A549 (cell line): Measurements from ENCODE around the gene LAMTOR4. TPM values are rescaled to one million over a fixed set of nuclear protein-coding genes. Genes with fewer than 3 reads are reported as not detected.

Experiments
- ATAC-seq, 2 experiments: fragments of 200-7000 bp in 1 of 2; fragments of >200 bp in 1 of 2; cut with Nextera tagmentation in 1 of 2; cut with Tn5 transposase in 1 of 2; 3 replicates each; pipeline versions ENCODE4 v1.8.0 to v1.9.1; 2018 to 2020; ENCODE audit warnings: mild to moderate bottlenecking in 1 of 2, moderate library complexity in 1 of 2
- CTCF ChIA-PET: fragments of 300-600 bp; sonication (Branson Sonifier 250); formaldehyde crosslinking; extraction: SDS; loops from one replicate; lab custom pipeline; 2021; ENCODE audit warnings: antibody characterized with exemption, inconsistent platforms; lab: Yijun Ruan, JAX
- POLR2A ChIA-PET: fragments of 350-600 bp; formaldehyde crosslinking; extraction: SDS; loops from one replicate; lab custom pipeline; 2021; ENCODE audit warnings: antibody characterized with exemption, inconsistent platforms; lab: Yijun Ruan, JAX
- DNase-seq, 2 experiments: peaks; one replicate each; pipeline versions ENCODE4 v3.0.0 to v3.0.0-alpha.2; 2011 to 2016; ENCODE audit warnings: low read depth in 1 of 2, low spot score in 1 of 2
- FAIRE-seq: peaks from 2 replicates; lab custom pipeline; 2011; peaks lifted over from hg19 to GRCh38; lab: Jason Lieb, UNC
- H3K27ac ChIP-seq, 2 experiments: fragments of >200 bp; sonication (Bioruptor Twin); formaldehyde crosslinking; 3 replicates each; pipeline ENCODE4 v1.5.1; 2016 to 2017
- H3K4me1 ChIP-seq: fragments of >200 bp; sonication (Bioruptor Twin); formaldehyde crosslinking; 3 replicates; pipeline ENCODE4 v1.6.1; 2016
- H3K4me2 ChIP-seq: fragments of >200 bp; sonication (Bioruptor Twin); formaldehyde crosslinking; 3 replicates; pipeline ENCODE4 v1.6.1; 2016
- H3K4me3 ChIP-seq: fragments of >200 bp; sonication (Bioruptor Twin); formaldehyde crosslinking; 3 replicates; pipeline ENCODE4 v1.5.1; 2016
- H3K9me3 ChIP-seq: fragments of >200 bp; sonication (Bioruptor Twin); formaldehyde crosslinking; 3 replicates; pipeline ENCODE4 v1.6.1; 2016
- BCL3 ChIP-seq: fragments of >200 bp; sonication (Bioruptor Twin); formaldehyde crosslinking; IDR thresholded peaks from 3 replicates; pipeline ENCODE4 v1.6.1; 2016
- CBX8 ChIP-seq: fragments of 200-600 bp; sonication (generic); IDR thresholded peaks from 2 replicates; pipeline ENCODE4 v1.6.1; 2016
- CEBPB ChIP-seq, 2 experiments: fragments of >200 bp in 1 of 2; sonication (Bioruptor Twin) in 1 of 2; formaldehyde crosslinking in 1 of 2; IDR thresholded peaks; 2 replicates each; pipeline ENCODE4 v1.6.1; 2012 to 2016
- CHD4 ChIP-seq: fragments of 200-600 bp; sonication (generic); IDR thresholded peaks from 2 replicates; pipeline ENCODE4 v1.6.1; 2016; ENCODE audit warnings: antibody characterized with exemption, mild to moderate bottlenecking, borderline replicate concordance
- CTCF ChIP-seq: fragments of >200 bp; sonication (Bioruptor Twin); formaldehyde crosslinking; IDR thresholded peaks from 3 replicates; pipeline ENCODE4 v1.5.1; 2016
- ELK1 ChIP-seq: fragments of 150-350 bp; IDR thresholded peaks from 2 replicates; pipeline ENCODE4 v1.6.1; 2014; ENCODE audit warnings: low read depth, mild to moderate bottlenecking, low read length
- EP300 ChIP-seq, 2 experiments: fragments of >200 bp; sonication (Bioruptor Twin); formaldehyde crosslinking; IDR thresholded peaks; 2 replicates in 1 of 2; 3 replicates in 1 of 2; pipeline ENCODE4 v1.6.1; 2016 to 2017
- ESRRA ChIP-seq: fragments of 150-350 bp; IDR thresholded peaks from 2 replicates; pipeline ENCODE4 v1.6.1; 2014; ENCODE audit warnings: mild to moderate bottlenecking, low read length, borderline replicate concordance
- FOSB ChIP-seq: fragments of 250-450 bp; sonication (Bioruptor Pico); IDR thresholded peaks from 2 replicates; pipeline ENCODE4 v1.5.0; 2020; ENCODE audit warnings: mild to moderate bottlenecking, moderate library complexity
- HDAC2 ChIP-seq: fragments of 200-600 bp; sonication (generic); IDR thresholded peaks from 2 replicates; pipeline ENCODE4 v1.6.1; 2016
- HEYL ChIP-seq: fragments of 250-450 bp; sonication (Bioruptor Pico); IDR thresholded peaks from 2 replicates; pipeline ENCODE4 v1.8.0; 2021; ENCODE audit warnings: mild to moderate bottlenecking, moderate library complexity
- HOXB13 ChIP-seq: fragments of 250-450 bp; sonication (Bioruptor Pico); IDR thresholded peaks from 2 replicates; pipeline ENCODE4 v1.5.0; 2020; ENCODE audit warnings: low read depth, mild to moderate bottlenecking, moderate library complexity
- JUN ChIP-seq, 2 experiments: fragments of >200 bp; sonication (Bioruptor Twin); formaldehyde crosslinking; IDR thresholded peaks; 2 replicates in 1 of 2; 3 replicates in 1 of 2; pipeline ENCODE4 v1.6.1; 2016 to 2017
- KDM5A ChIP-seq: fragments of 200-600 bp; sonication (generic); IDR thresholded peaks from 2 replicates; pipeline ENCODE4 v1.6.1; 2016; ENCODE audit warnings: antibody characterized with exemption, mild to moderate bottlenecking
- MAFK ChIP-seq: fragments of 450-650 bp; IDR thresholded peaks from 2 replicates; pipeline ENCODE4 v1.6.1; 2014; ENCODE audit not compliant: partially characterized antibody
- MAZ ChIP-seq: fragments of 150-350 bp; IDR thresholded peaks from 2 replicates; pipeline ENCODE4 v1.6.1; 2014; ENCODE audit warnings: antibody characterized with exemption, low read depth, low read length, borderline replicate concordance
- MYC ChIP-seq: IDR thresholded peaks from 2 replicates; pipeline ENCODE4 v1.6.1; 2012; ENCODE audit warnings: mild to moderate bottlenecking, inconsistent platforms, low read length, improper control_type of control experiment, borderline replicate concordance
- NFE2L2 ChIP-seq: fragments of 150-350 bp; conservative IDR thresholded peaks from 2 replicates; pipeline ENCODE4 v1.6.1; 2014; ENCODE audit warnings: low read length
- NPAS2 ChIP-seq: fragments of 250-450 bp; sonication (Bioruptor Pico); IDR thresholded peaks from 2 replicates; pipeline ENCODE4 v1.8.0; 2022; ENCODE audit warnings: mild to moderate bottlenecking, moderate library complexity, borderline replicate concordance
- PBX3 ChIP-seq: IDR thresholded peaks from 2 replicates; pipeline ENCODE4 v1.6.1; 2012
- PHF8 ChIP-seq: fragments of 200-600 bp; sonication (generic); IDR thresholded peaks from 2 replicates; pipeline ENCODE4 v1.6.1; 2016; ENCODE audit warnings: low read depth, mild to moderate bottlenecking, antibody characterized with exemption, moderate library complexity, borderline replicate concordance
- POLR2A ChIP-seq: IDR thresholded peaks from 2 replicates; pipeline ENCODE4 v1.6.1; 2012; ENCODE audit warnings: mild to moderate bottlenecking, low read length
- RAD21 ChIP-seq, 2 experiments: fragments of >200 bp in 1 of 2; sonication (Bioruptor Twin) in 1 of 2; formaldehyde crosslinking in 1 of 2; IDR thresholded peaks in 1 of 2; conservative IDR thresholded peaks in 1 of 2; 2 replicates in 1 of 2; 3 replicates in 1 of 2; pipeline ENCODE4 v1.6.1; 2012 to 2018; ENCODE audit warnings: inconsistent platforms in 1 of 2
- RARB ChIP-seq: fragments of 250-450 bp; sonication (Bioruptor Pico); IDR thresholded peaks from 2 replicates; pipeline ENCODE4 v1.8.0; 2021; ENCODE audit warnings: mild to moderate bottlenecking, moderate library complexity
- RNF2 ChIP-seq: fragments of 200-600 bp; sonication (generic); IDR thresholded peaks from 2 replicates; pipeline ENCODE4 v1.6.1; 2016; ENCODE audit warnings: low read depth, mild to moderate bottlenecking, antibody characterized with exemption, moderate library complexity, borderline replicate concordance
- SREBF2 ChIP-seq: fragments of 450-650 bp; IDR thresholded peaks from 2 replicates; pipeline ENCODE4 v1.6.1; 2014; ENCODE audit warnings: mild to moderate bottlenecking, moderate library complexity
- TP53 ChIP-seq: fragments of 250-450 bp; sonication (Bioruptor Pico); IDR thresholded peaks from 2 replicates; pipeline ENCODE4 v1.5.0; 2021; ENCODE audit warnings: mild to moderate bottlenecking, moderate library complexity
- USF2 ChIP-seq: fragments of 450-650 bp; IDR thresholded peaks from 2 replicates; pipeline ENCODE4 v1.6.1; 2014; ENCODE audit warnings: antibody characterized with exemption
- ZC3H11A ChIP-seq: fragments of 450-650 bp; IDR thresholded peaks from 2 replicates; pipeline ENCODE4 v1.6.1; 2014; ENCODE audit warnings: antibody characterized with exemption, mild to moderate bottlenecking
- ZNF302 ChIP-seq: fragments of 250-450 bp; sonication (Bioruptor Pico); IDR thresholded peaks from 2 replicates; pipeline ENCODE4 v1.9.0; 2021; ENCODE audit warnings: inconsistent platforms, mild to moderate bottlenecking, moderate library complexity
- ZSCAN20 ChIP-seq: fragments of 250-450 bp; sonication (Bioruptor Pico); IDR thresholded peaks from 2 replicates; pipeline ENCODE4 v1.8.0; 2022; ENCODE audit warnings: mild to moderate bottlenecking, moderate library complexity
- WGBS: methylation state at CpG from one replicate; pipeline ENCODE4 v1.1.6; 2017; ENCODE audit errors: missing lambda C conversion rate; 5-methylcytosine and 5-hydroxymethylcytosine counted together
- polyA minus RNA-seq: library from RNA; depleted of rRNA, polyadenylated mRNA; stranded (reverse); fragments of >200 nt; gene quantifications from 2 replicates; pipeline ENCODE4 v1.2.3, GENCODE V29; 2011; rRNA and poly(A)+ RNA removed
- polyA plus RNA-seq, 4 experiments: library from polyadenylated mRNA; depleted of rRNA in 3 of 4; stranded (reverse); fragments of >200 nt; fragmentation: RNase III in 1 of 4; extraction: RNeasy Plus Mini Kit Qiagen cat#74134 plus additional on column Dnase treatment in 1 of 4; gene quantifications; 2 replicates in 3 of 4; 3 replicates in 1 of 4; pipeline ENCODE4 v1.2.3, GENCODE V29; 2011 to 2017
- TF ChIP-seq, protein P1 (sequence below): IDR thresholded peaks from 2 replicates; pipeline ENCODE4 v1.6.1; 2012
- TF ChIP-seq, protein P2 (sequence below): IDR thresholded peaks from 2 replicates; pipeline ENCODE4 v1.6.1; 2012; ENCODE audit warnings: low read depth, borderline replicate concordance

Gene LAMTOR4
- polyA plus RNA-seq (2011; rRNA removed) (123 and 152 TPM in 2 replicates), polyA plus RNA-seq (2017; fragmentation: RNase III; extraction: RNeasy Plus Mini Kit Qiagen cat#74134 plus additional on column Dnase treatment) (168 to 180 TPM (median 177 TPM) in 3 replicates), polyA minus RNA-seq (30.2 and 50.4 TPM in 2 replicates)
- 347 and 433 TPM in 2 replicates for polyA plus RNA-seq (2012; cell fraction: cytosol; rRNA removed)
- polyA plus RNA-seq (2012; cell fraction: nucleus; rRNA removed) = 271 and 300 TPM in 2 replicates

- ATAC-seq (peak; percentile 99), DNase-seq (peak; percentile 99 to 100), FAIRE-seq (peak; percentile 39)
- no peaks in the 10 kb centered on the region for H3K9me3 ChIP-seq
- H3K4me1 ChIP-seq = peaks cover 14% of the 10 kb centered on the region
- H3K4me3 ChIP-seq = peak within 1 kb of the TSS; percentile 81
- ChIA-PET CTCF (interaction anchor here (23.1 kb wide), 1 partner anchor 15 kb away, joined by 245 read pairs; no protein-coding TSS in a partner anchor), POLR2A (interaction anchor here (0.6 to 3.1 kb wide), 15 partner anchors 8 to 313 kb away, joined by 3 to 16 read pairs (median 4); partner anchors contain the start of genes AP4M1, GPC2, MBLAC1 and MCM7)
- H3K27ac ChIP-seq = peak within 1 kb of the TSS; percentile 93 to 94
- H3K4me2 ChIP-seq = peak within 1 kb of the TSS; percentile 85
- 1% methylated on average over 42 of the region's 46 CpGs for WGBS
- TF ChIP-seq MYC (no peak), CTCF (no peak), PHF8 (peak; percentile 64; the same call in 1 of the 2 replicates), CBX8 (no peak), FOSB (CRISPR knock-in tag) (no peak), ELK1 (no peak), CHD4 (no peak), PBX3 (peak; percentile 85), ESRRA (no peak), JUN (IDR thresholded peaks at IDR 0.05) (peak in 1 of 2 experiments; percentile 59; a peak in 2 of 5 replicates), SREBF2 (no peak), HOXB13 (CRISPR knock-in tag) (no peak), MAFK (no peak), USF2 (peak; percentile 94), RAD21 (conservative IDR thresholded peaks at IDR 0.05 in 1 of 2, IDR thresholded peaks at IDR 0.05 in 1 of 2) (no peak), ZC3H11A (no peak), RNF2 (no peak), HDAC2 (no peak), KDM5A (no peak), CEBPB (IDR thresholded peaks at IDR 0.05) (peak in 1 of 2 experiments; percentile 73; a peak in 2 of 4 replicates), ZSCAN20 (CRISPR knock-in tag) (no peak), NFE2L2 (no peak), RARB (CRISPR knock-in tag) (no peak), NPAS2 (no peak), TP53 (CRISPR knock-in tag) (no peak), EP300 (IDR thresholded peaks at IDR 0.05) (no peak), HEYL (CRISPR knock-in tag) (no peak), ZNF302 (CRISPR knock-in tag) (no peak), MAZ (0 out of 2 replicates have a peak, but pooled peaks have one; percentile 30), POLR2A (peak; percentile 82), BCL3 (no peak; the same call in 2 of the 3 replicates)
- TF ChIP-seq, protein P1, sequence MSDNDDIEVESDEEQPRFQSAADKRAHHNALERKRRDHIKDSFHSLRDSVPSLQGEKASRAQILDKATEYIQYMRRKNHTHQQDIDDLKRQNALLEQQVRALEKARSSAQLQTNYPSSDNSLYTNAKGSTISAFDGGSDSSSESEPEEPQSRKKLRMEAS = peak; percentile 93
- TF ChIP-seq, protein P2, sequence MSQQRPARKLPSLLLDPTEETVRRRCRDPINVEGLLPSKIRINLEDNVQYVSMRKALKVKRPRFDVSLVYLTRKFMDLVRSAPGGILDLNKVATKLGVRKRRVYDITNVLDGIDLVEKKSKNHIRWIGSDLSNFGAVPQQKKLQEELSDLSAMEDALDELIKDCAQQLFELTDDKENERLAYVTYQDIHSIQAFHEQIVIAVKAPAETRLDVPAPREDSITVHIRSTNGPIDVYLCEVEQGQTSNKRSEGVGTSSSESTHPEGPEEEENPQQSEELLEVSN = peak; percentile 39; the same call in 1 of the 2 replicates
These were observed at the start of gene LAMTOR4 for GRCh38 chr7:100148559-100149328. TSS of gene LAMTOR4 (plus strand) at chr7:100148918. CDS start at chr7:100148973, 55 bp downstream.
